Naive thymus-derived CD4-positive, alpha-beta T cell (primary cell): ENCODE results near the gene SLC22A14. TPM values are rescaled to one million over a fixed set of nuclear protein-coding genes. Genes with fewer than 3 reads are reported as not detected.

Experiments
- ATAC-seq: fragments of 150-1000 bp; cut with Tn5 transposase; 2 replicates; pipeline ENCODE4 v1.10.0; 2021; ENCODE audit warnings: mild to moderate bottlenecking, moderate library complexity
- CTCF ChIA-PET: fragments of 350-600 bp; sonication (Branson Sonifier 250); formaldehyde crosslinking; loops from one replicate; lab custom pipeline; 2021; ENCODE audit warnings: antibody characterized with exemption; lab: Charles Lee
- POLR2A ChIA-PET: fragments of 350-600 bp; sonication (Branson Sonifier 250); formaldehyde crosslinking; loops from one replicate; lab custom pipeline; 2021; ENCODE audit warnings: antibody characterized with exemption, inconsistent platforms; lab: Charles Lee
- DNase-seq, 9 donors: peaks; one replicate each; pipeline versions ENCODE4 v3.0.0 to v3.0.0-alpha.2; 2020 to 2022; ENCODE audit warnings: mixed read lengths in 1 of 9
- H3K27ac ChIP-seq: one replicate; pipeline ENCODE4 v1.7.0; 2013; ENCODE audit warnings: mild to moderate bottlenecking, low read depth, low read length, moderate library complexity
- H3K27me3 ChIP-seq, 2 donors: one replicate each; pipeline ENCODE4 v1.7.0; 2013; ENCODE audit warnings: low read length in 2 of 2, mild to moderate bottlenecking in 2 of 2, moderate library complexity in 2 of 2; ENCODE audit not compliant: control insufficient read depth in 2 of 2, insufficient read depth in 2 of 2
- H3K36me3 ChIP-seq, 3 experiments: 1 replicate in 2 of 3; 2 replicates in 1 of 3; pipeline ENCODE4 v1.7.0; 2013; ENCODE audit warnings: low read length in 3 of 3, mild to moderate bottlenecking in 3 of 3, moderate library complexity in 1 of 3; ENCODE audit not compliant: insufficient read depth in 3 of 3, control insufficient read depth in 2 of 3
- H3K4me1 ChIP-seq, 2 donors: one replicate each; pipeline ENCODE4 v1.7.0; 2013; ENCODE audit warnings: low read length in 2 of 2, mild to moderate bottlenecking in 2 of 2, moderate library complexity in 1 of 2; ENCODE audit not compliant: control insufficient read depth in 2 of 2, insufficient read depth in 2 of 2
- H3K4me3 ChIP-seq: 2 replicates; pipeline ENCODE4 v1.7.0; 2013; ENCODE audit warnings: mild to moderate bottlenecking, low read length
- H3K9me3 ChIP-seq, 3 experiments: 1 replicate in 2 of 3; 2 replicates in 1 of 3; pipeline ENCODE4 v1.7.0; 2013; ENCODE audit warnings: low read length in 3 of 3; ENCODE audit not compliant: control insufficient read depth in 2 of 3
- H3K27ac Mint-ChIP-seq, 9 donors: one replicate each; pipeline ENCODE4 v1.8.0; 2020 to 2022; ENCODE audit warnings: mixed read lengths in 9 of 9, mild to moderate bottlenecking in 8 of 9, moderate library complexity in 5 of 9, inconsistent platforms in 2 of 9
- H3K27me3 Mint-ChIP-seq, 5 donors: one replicate each; pipeline ENCODE4 v1.8.0; 2021 to 2022; ENCODE audit warnings: mixed read lengths in 5 of 5, mild to moderate bottlenecking in 1 of 5
- H3K36me3 Mint-ChIP-seq, 5 donors: one replicate each; pipeline ENCODE4 v1.8.0; 2020 to 2022; ENCODE audit warnings: mixed read lengths in 5 of 5, mild to moderate bottlenecking in 3 of 5, inconsistent platforms in 1 of 5
- H3K4me1 Mint-ChIP-seq, 7 donors: one replicate each; pipeline ENCODE4 v1.8.0; 2020 to 2022; ENCODE audit warnings: mixed read lengths in 7 of 7, mild to moderate bottlenecking in 3 of 7, inconsistent platforms in 1 of 7
- H3K4me3 Mint-ChIP-seq, 10 donors: one replicate each; pipeline ENCODE4 v1.8.0; 2020 to 2022; ENCODE audit warnings: mild to moderate bottlenecking in 10 of 10, mixed read lengths in 10 of 10, moderate library complexity in 6 of 10, inconsistent platforms in 2 of 10
- H3K9me3 Mint-ChIP-seq, 11 donors: one replicate each; pipeline ENCODE4 v1.8.0; 2020 to 2022; ENCODE audit warnings: mixed read lengths in 11 of 11, mild to moderate bottlenecking in 4 of 11, inconsistent platforms in 1 of 11, moderate library complexity in 1 of 11
- intact Hi-C, 2 donors: fragments of 100-400 bp; cut with micrococcal nuclease; formaldehyde crosslinking; loops; one replicate each; pipeline ENCODE4 v1.15.1; 2023
- polyA plus RNA-seq, 2 donors: library from polyadenylated mRNA; unstranded; fragments of 300-500 nt; fragmentation: Illumina TruSeq; gene quantifications; one replicate each; pipeline ENCODE4 v1.2.3, GENCODE V29; 2021
- total RNA-seq, 6 experiments: library from RNA in 5 of 6; stranded (reverse) in 5 of 6; gene quantifications; 1 replicate in 5 of 6; 2 replicates in 1 of 6; pipeline ENCODE4 v1.2.3 and lab custom pipeline; 2021 to 2026

The SLC22A14 gene
- total and polyA plus RNA-seq, 7 experiments from 2014 or later: 0.15 TPM; not detected in 6

DNA sequence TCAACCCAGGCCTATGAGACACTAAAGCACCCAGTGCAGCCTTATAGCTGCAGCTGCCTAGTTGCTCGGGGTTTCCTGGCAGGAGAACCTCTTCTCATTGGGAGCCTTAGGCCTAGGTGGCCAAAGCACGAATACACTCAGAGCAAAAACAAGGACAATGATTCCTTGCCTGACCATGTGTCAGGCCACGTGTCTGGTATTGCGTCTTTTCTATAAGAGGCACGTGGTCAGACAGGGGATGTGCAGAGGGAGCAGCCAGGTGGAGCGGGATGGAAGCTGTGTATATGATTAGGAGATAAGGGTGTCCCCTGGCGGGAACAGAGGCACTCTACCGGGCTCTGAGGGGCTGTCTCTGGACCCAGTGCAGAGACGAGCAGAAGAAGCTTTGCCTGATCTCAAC lies 26.4 kb downstream of the SLC22A14 start:
- Mint-ChIP-seq H3K9me3 (peaks cover 0 to 10% (median 4%) of the 10 kb centered on the region in 11 donors), H3K4me3 (no peak overlapping the region), H3K27ac (no peak overlapping the region), H3K36me3 (peaks cover 0 to 10% (median 4%) of the 10 kb centered on the region in 5 donors), H3K27me3 (peaks cover 5 to 22% (median 11%) of the 10 kb centered on the region in 5 donors), H3K4me1 (no peaks in the 10 kb centered on the region)
- ATAC-seq: no peak
- H3K9me3 ChIP-seq: no peaks in the 10 kb centered on the region
- DNase-seq: no peak
- CTCF ChIA-PET: no interaction called here
- H3K27me3 ChIP-seq: no peaks in the 10 kb centered on the region
- POLR2A ChIA-PET: no interaction called here
- H3K4me1 ChIP-seq: no peaks in the 10 kb centered on the region
- intact Hi-C loops: no loop called here
- no peaks in the 10 kb centered on the region for H3K36me3 ChIP-seq
- no peak overlapping the region for H3K4me3 ChIP-seq
- no peak overlapping the region for H3K27ac ChIP-seq

DNA sequence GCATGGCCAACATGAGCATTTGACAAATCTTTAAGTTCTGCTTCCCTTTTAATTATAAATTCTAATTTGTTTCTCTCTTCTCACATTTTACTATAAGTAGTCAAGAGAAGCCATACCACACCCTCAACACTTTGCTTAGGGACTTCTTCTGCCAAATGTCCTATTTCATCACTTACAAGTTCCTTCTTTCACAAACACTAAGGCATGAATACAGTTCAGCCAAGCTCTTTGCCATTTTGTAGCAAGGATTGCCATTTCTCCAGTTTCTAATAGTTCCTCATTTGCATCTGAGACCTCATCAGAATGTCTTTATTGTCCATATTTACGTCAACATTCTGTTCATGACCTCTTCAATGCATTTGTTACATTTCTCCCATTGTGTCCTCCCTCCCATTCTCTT lies 29.4 kb downstream of the SLC22A14 start:
- POLR2A ChIA-PET: no interaction called here
- DNase-seq (no peak), ATAC-seq (peak; percentile 51)
- no peak overlapping the region for H3K27ac ChIP-seq
- Mint-ChIP-seq H3K27me3 (peaks cover 0 to 14% (median 7%) of the 10 kb centered on the region in 5 donors), H3K36me3 (no peaks in the 10 kb centered on the region), H3K4me1 (no peaks in the 10 kb centered on the region), H3K9me3 (peaks cover 0 to 2% (median 0%) of the 10 kb centered on the region in 11 donors), H3K27ac (no peak overlapping the region), H3K4me3 (no peak overlapping the region)
- no peak overlapping the region for H3K4me3 ChIP-seq
- intact Hi-C loops: no loop called here
- H3K4me1 ChIP-seq: no peaks in the 10 kb centered on the region
- H3K36me3 ChIP-seq: no peaks in the 10 kb centered on the region
- no peaks in the 10 kb centered on the region for H3K27me3 ChIP-seq
- CTCF ChIA-PET: no interaction called here
- no peaks in the 10 kb centered on the region for H3K9me3 ChIP-seq

DNA sequence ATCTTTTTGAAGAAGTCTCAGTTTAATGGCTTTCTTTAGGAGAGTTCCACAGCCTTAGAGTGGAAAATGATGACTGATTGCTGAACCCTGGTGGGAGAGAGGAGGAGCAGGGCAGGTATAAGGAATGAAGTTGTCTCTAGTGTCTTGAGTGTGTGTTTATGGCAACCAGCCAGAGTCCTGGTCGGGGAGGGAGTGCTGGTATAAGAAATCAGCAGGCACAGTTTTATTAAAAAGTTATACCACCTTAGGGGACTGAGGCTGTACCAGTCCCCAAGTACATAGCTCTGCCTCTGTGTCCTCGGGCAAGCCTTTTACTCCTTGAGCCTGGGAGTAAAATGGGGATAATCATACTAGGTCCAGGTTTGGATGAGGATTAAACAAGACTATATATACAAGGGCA lies 29.8 kb downstream of the SLC22A14 start:
- CTCF ChIA-PET: no interaction called here
- Mint-ChIP-seq H3K4me3 (no peak overlapping the region), H3K9me3 (peaks cover 0 to 2% (median 0%) of the 10 kb centered on the region in 11 donors), H3K27me3 (peaks cover 0 to 14% (median 7%) of the 10 kb centered on the region in 5 donors), H3K4me1 (peaks cover 0 to 2% (median 0%) of the 10 kb centered on the region in 7 donors), H3K36me3 (no peaks in the 10 kb centered on the region), H3K27ac (no peak overlapping the region)
- ATAC-seq (no peak), DNase-seq (no peak)
- no peak overlapping the region for H3K4me3 ChIP-seq
- POLR2A ChIA-PET: no interaction called here
- intact Hi-C loops: no loop called here
- H3K27me3 ChIP-seq: no peaks in the 10 kb centered on the region
- no peaks in the 10 kb centered on the region for H3K36me3 ChIP-seq
- H3K27ac ChIP-seq: no peak overlapping the region
- H3K4me1 ChIP-seq: no peaks in the 10 kb centered on the region
- H3K9me3 ChIP-seq: no peaks in the 10 kb centered on the region

DNA sequence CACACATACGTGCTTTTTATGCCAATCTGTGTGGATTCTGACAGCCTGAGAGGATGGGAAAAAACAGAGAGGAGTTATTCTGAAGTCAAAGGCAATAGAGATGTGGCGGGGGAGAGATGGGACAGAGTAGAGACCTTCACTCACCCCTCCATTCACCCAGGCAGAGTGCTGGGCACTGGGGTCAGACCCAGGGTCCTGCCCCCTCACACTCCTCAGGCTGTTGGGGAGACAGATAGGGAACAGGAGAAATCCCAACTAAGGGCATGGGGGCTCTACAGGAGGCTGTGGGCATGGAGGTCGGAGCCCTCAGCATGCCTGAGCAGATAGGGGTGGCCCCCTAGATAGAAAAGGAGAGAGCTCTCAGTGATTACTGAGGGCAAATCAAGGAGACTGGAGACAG lies 30.3 kb downstream of the SLC22A14 start:
- CTCF ChIA-PET: no interaction called here
- Histone ChIP-seq H3K9me3 (no peaks in the 10 kb centered on the region), H3K36me3 (no peaks in the 10 kb centered on the region), H3K4me1 (no peaks in the 10 kb centered on the region), H3K4me3 (no peak overlapping the region), H3K27me3 (no peaks in the 10 kb centered on the region), H3K27ac (no peak overlapping the region)
- no peak overlapping the region for H3K4me3 Mint-ChIP-seq
- no peak overlapping the region for H3K27ac Mint-ChIP-seq
- peaks cover 0 to 2% (median 0%) of the 10 kb centered on the region in 7 donors for H3K4me1 Mint-ChIP-seq
- POLR2A ChIA-PET: no interaction called here
- no peak for ATAC-seq
- H3K9me3 Mint-ChIP-seq: peaks cover 0 to 2% (median 0%) of the 10 kb centered on the region in 11 donors
- DNase-seq: no peak
- H3K36me3 Mint-ChIP-seq: no peaks in the 10 kb centered on the region
- H3K27me3 Mint-ChIP-seq: peaks cover 0 to 14% (median 7%) of the 10 kb centered on the region in 5 donors
- intact Hi-C loops: no loop called here

GRCh38 chr3:38313263-38313662 lies 31.2 kb downstream of the SLC22A14 start:
- H3K27me3 Mint-ChIP-seq: peaks cover 0 to 14% (median 7%) of the 10 kb centered on the region in 5 donors
- intact Hi-C loops: no loop called here
- H3K4me1 Mint-ChIP-seq: peaks cover 0 to 2% (median 0%) of the 10 kb centered on the region in 7 donors
- DNase-seq (no peak), ATAC-seq (no peak)
- no peaks in the 10 kb centered on the region for H3K36me3 Mint-ChIP-seq
- Histone ChIP-seq H3K27me3 (no peaks in the 10 kb centered on the region), H3K9me3 (no peaks in the 10 kb centered on the region), H3K36me3 (no peaks in the 10 kb centered on the region), H3K4me3 (no peak overlapping the region), H3K4me1 (no peaks in the 10 kb centered on the region), H3K27ac (no peak overlapping the region)
- no peak overlapping the region for H3K27ac Mint-ChIP-seq
- ChIA-PET CTCF (no interaction called here), POLR2A (no interaction called here)
- peaks cover 0 to 2% (median 0%) of the 10 kb centered on the region in 11 donors for H3K9me3 Mint-ChIP-seq
- no peak overlapping the region for H3K4me3 Mint-ChIP-seq

GRCh38 chr3:38313695-38314094 lies 31.6 kb downstream of the SLC22A14 start:
- Mint-ChIP-seq H3K9me3 (peaks cover 0 to 2% (median 0%) of the 10 kb centered on the region in 11 donors), H3K27ac (no peak overlapping the region), H3K36me3 (no peaks in the 10 kb centered on the region), H3K4me1 (peaks cover 0 to 2% (median 0%) of the 10 kb centered on the region in 7 donors), H3K4me3 (no peak overlapping the region), H3K27me3 (peaks cover 0 to 14% (median 7%) of the 10 kb centered on the region in 5 donors)
- intact Hi-C loops: no loop called here
- no peak overlapping the region for H3K4me3 ChIP-seq
- no peaks in the 10 kb centered on the region for H3K27me3 ChIP-seq
- H3K4me1 ChIP-seq: no peaks in the 10 kb centered on the region
- ChIA-PET POLR2A (no interaction called here), CTCF (no interaction called here)
- ATAC-seq: peak; percentile 41
- no peaks in the 10 kb centered on the region for H3K36me3 ChIP-seq
- H3K27ac ChIP-seq: no peak overlapping the region
- DNase-seq: no peak
- H3K9me3 ChIP-seq: no peaks in the 10 kb centered on the region

DNA sequence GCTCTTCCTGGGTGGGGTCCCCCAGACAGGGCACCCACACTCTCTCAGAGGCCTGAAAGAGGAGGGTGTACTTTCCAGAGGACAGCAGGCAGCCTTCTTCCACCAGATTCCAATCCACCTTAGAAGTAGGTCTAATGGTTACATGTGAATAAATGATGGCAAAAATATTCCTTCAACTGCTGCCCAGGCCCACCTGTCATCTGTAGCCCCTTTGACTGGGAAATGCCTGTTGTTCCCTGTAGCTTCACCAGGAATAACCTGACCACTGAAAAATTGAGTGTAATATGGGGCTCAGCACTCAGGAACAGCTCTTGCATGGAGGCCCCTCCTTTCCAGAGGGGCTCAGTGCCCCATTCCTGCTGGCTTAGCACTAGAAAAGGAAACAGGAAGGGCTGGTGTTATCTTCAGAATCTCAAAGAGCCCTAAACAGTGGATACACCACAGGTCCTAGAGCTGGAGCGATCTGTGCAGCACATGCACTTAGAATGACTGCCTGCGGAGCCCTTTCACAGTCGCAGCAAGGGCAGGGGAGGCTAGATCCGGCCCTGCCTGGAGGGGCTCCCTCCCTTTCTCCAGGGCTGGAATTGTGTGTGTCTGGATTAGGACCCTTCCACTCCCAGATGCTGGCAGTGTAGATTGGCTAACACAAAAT lies 32.1 kb downstream of the SLC22A14 start:
- H3K9me3 ChIP-seq: no peaks in the 10 kb centered on the region
- POLR2A ChIA-PET: no interaction called here
- no peak overlapping the region for H3K27ac ChIP-seq
- CTCF ChIA-PET: no interaction called here
- Mint-ChIP-seq H3K4me3 (no peak overlapping the region), H3K9me3 (peaks cover 0 to 2% (median 0%) of the 10 kb centered on the region in 11 donors), H3K27ac (no peak overlapping the region), H3K4me1 (peaks cover 0 to 2% (median 0%) of the 10 kb centered on the region in 7 donors), H3K36me3 (no peaks in the 10 kb centered on the region), H3K27me3 (peaks cover 0 to 11% (median 5%) of the 10 kb centered on the region in 5 donors)
- H3K36me3 ChIP-seq: no peaks in the 10 kb centered on the region
- no peak overlapping the region for H3K4me3 ChIP-seq
- no peaks in the 10 kb centered on the region for H3K27me3 ChIP-seq
- ATAC-seq: no peak
- no peak for DNase-seq
- H3K4me1 ChIP-seq: no peaks in the 10 kb centered on the region
- intact Hi-C loops: no loop called here
